Choroid plexus epithelial cell (primary cell): ENCODE data around the gene SORCS1.

Source experiments
- DNase-seq: peaks from one replicate; pipeline ENCODE4 v3.0.0-alpha.2; 2010; ENCODE audit warnings: low read depth
- H3K4me3 ChIP-seq: 2 replicates; pipeline ENCODE4 v1.5.1; 2011; ENCODE audit warnings: low read depth, mild to moderate bottlenecking, control low read depth, low read length, moderate library complexity
- TF ChIP-seq, protein P1 (sequence below): conservative IDR thresholded peaks from 2 replicates; pipeline ENCODE4 v1.5.1; 2011; ENCODE audit warnings: low read depth, mild to moderate bottlenecking, control low read depth, inconsistent platforms, low read length, moderate library complexity

The SORCS1 gene

GRCh38 chr10:106816318-106817085 is 348.0 kb downstream of the SORCS1 start:
- DNase-seq = no peak
- TF ChIP-seq, protein P1, sequence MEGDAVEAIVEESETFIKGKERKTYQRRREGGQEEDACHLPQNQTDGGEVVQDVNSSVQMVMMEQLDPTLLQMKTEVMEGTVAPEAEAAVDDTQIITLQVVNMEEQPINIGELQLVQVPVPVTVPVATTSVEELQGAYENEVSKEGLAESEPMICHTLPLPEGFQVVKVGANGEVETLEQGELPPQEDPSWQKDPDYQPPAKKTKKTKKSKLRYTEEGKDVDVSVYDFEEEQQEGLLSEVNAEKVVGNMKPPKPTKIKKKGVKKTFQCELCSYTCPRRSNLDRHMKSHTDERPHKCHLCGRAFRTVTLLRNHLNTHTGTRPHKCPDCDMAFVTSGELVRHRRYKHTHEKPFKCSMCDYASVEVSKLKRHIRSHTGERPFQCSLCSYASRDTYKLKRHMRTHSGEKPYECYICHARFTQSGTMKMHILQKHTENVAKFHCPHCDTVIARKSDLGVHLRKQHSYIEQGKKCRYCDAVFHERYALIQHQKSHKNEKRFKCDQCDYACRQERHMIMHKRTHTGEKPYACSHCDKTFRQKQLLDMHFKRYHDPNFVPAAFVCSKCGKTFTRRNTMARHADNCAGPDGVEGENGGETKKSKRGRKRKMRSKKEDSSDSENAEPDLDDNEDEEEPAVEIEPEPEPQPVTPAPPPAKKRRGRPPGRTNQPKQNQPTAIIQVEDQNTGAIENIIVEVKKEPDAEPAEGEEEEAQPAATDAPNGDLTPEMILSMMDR = no peak

DNA sequence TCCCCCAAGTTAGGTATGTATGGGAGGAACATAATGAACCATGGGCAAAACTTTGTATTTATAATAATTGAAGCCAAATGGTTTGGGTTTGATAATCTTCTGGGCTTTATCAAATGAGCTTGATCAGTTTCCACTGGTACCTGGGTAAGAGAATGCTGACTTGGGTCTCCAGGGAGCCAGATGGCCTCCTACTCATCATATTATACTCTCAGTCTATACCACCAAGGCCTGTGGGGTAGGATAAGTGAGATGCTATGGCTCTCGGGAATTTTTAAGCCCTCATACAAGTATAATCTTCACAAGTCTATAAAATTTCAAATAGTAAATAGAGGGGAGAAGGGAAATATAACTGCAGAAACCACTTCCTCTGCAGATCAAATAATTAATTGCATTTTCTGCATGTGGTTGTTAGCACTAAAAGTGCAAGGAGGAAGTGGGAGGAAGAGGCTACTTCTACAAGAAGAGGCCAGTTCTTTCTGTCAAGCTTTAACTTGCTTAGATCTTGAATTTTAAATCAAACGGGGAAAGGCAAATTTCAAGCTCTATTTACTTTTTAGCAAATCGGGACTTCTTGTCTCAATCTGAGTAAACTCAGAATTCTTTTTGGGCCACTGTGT is 349.0 kb downstream of the SORCS1 start:
- no peak for DNase-seq
- TF ChIP-seq, protein P1 = no peak
- H3K4me3 ChIP-seq = no peak overlapping the region

More at GRCh38 chr10:106816318-106817085, 348.0 kb downstream of the SORCS1 start:
- no peak overlapping the region for H3K4me3 ChIP-seq

DNA sequence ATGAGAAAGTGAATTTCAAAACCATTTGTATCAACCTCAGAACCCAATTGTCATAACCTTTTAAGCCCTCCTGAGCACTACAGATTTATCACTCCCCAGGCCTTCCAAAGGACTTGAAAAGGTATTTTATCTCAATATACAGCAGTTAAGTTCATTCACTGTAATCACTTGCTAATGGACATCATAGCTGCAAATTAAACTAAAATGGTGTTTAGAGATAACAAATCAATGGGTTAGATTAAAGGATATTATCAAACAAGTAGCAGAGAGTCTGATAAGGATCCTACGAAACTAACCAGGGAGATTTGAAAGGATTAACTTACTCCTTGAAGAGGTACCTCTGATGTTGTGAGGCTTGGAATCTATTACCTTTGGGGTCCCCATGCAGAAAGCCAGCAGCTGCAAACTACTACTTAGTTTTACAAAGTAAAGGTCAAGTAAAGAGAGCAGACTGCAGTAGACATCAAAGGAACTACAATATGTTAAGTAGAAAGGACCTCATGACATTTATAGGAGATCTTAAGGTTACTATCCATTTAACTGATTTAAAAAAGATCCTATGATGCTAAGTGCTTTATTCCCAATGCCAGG is 359.4 kb downstream of the SORCS1 start:
- TF ChIP-seq, protein P1 = no peak

GRCh38 chr10:106802949-106803348 is 361.6 kb downstream of the SORCS1 start:
- no peak overlapping the region for H3K4me3 ChIP-seq
- DNase-seq = no peak

More for the DNA sequence above, 359.4 kb downstream of the SORCS1 start:
- no peak for DNase-seq
- no peak overlapping the region for H3K4me3 ChIP-seq

GRCh38 chr10:106799776-106800175 is 364.7 kb downstream of the SORCS1 start:
- DNase-seq = no peak
- H3K4me3 ChIP-seq = no peak overlapping the region
- TF ChIP-seq, protein P1 = no peak

More at GRCh38 chr10:106802949-106803348, 361.6 kb downstream of the SORCS1 start:
- TF ChIP-seq, protein P1 = no peak

- H3K4me3 ChIP-seq = no peak overlapping the region
- peak; percentile 7 for DNase-seq
- TF ChIP-seq, protein P1 = peak; percentile 26
These were observed 368.9 kb downstream of the SORCS1 start for GRCh38 chr10:106795619-106796018.
